GM21737 (cell line): Measurements from ENCODE around the gene CYTIP.

Experiments
- ATAC-seq: cut with Tn5 transposase; IDR thresholded peaks from one replicate; pipeline ENCODE4 v1.9.1; 2021; ENCODE audit warnings: mild to moderate bottlenecking, moderate library complexity; ENCODE audit not compliant: unreplicated experiment

CYTIP gene

GRCh38 chr2:157465554-157465953 lies 21.7 kb upstream of the CYTIP start:
- no peak for ATAC-seq

- ATAC-seq, result no peak
Observed at GRCh38 chr2:157463002-157463401, 19.1 kb upstream of the CYTIP start.

GRCh38 chr2:157460897-157461296 lies 17.0 kb upstream of the CYTIP start:
- ATAC-seq, result no peak

GRCh38 chr2:157460384-157460837 lies 16.5 kb upstream of the CYTIP start:
- no peak for ATAC-seq

GRCh38 chr2:157459486-157459885 lies 15.6 kb upstream of the CYTIP start:
- ATAC-seq, result no peak

GRCh38 chr2:157447741-157448140 lies 3.9 kb upstream of the CYTIP start:
- ATAC-seq, result no peak

GRCh38 chr2:157447031-157447430 lies 3.1 kb upstream of the CYTIP start:
- no peak for ATAC-seq

GRCh38 chr2:157444641-157445040 lies 752 bp upstream of the CYTIP start:
- ATAC-seq, result peak; percentile 13

- ATAC-seq, result no peak
Observed at GRCh38 chr2:157443090-157443489, 799 bp downstream of the CYTIP start.

- no peak for ATAC-seq
Observed at GRCh38 chr2:157442636-157443035, 1.3 kb downstream of the CYTIP start.

- no peak for ATAC-seq
Observed at GRCh38 chr2:157442191-157442590, 1.7 kb downstream of the CYTIP start.

- peak; percentile 35 for ATAC-seq
Observed at GRCh38 chr2:157441072-157441454, 2.8 kb downstream of the CYTIP start.

- no peak for ATAC-seq
Observed at GRCh38 chr2:157440404-157441071, 3.4 kb downstream of the CYTIP start.

- peak; percentile 46 for ATAC-seq
Observed at GRCh38 chr2:157439824-157440186, 4.1 kb downstream of the CYTIP start.

- peak; percentile 10 for ATAC-seq
Observed at GRCh38 chr2:157438863-157439823, 4.7 kb downstream of the CYTIP start.

GRCh38 chr2:157433394-157433793 lies 10.5 kb downstream of the CYTIP start:
- no peak for ATAC-seq

GRCh38 chr2:157432475-157433106 lies 11.3 kb downstream of the CYTIP start:
- ATAC-seq, result no peak

- ATAC-seq, result no peak
Observed at GRCh38 chr2:157431176-157431575, 12.7 kb downstream of the CYTIP start.

- ATAC-seq, result no peak
Observed at GRCh38 chr2:157428500-157429175, 15.3 kb downstream of the CYTIP start.

GRCh38 chr2:157427922-157428303 lies 16.0 kb downstream of the CYTIP start:
- no peak for ATAC-seq
